NK-92 treated with Interleukin-12 subunit alpha and Interleukin-12 subunit beta, amount 100 ng/mL, for 24 hours (cell line): Measurements from ENCODE around the gene CCS.
"Not testable (repeated sequence)": the region's sequence is repeated elsewhere in the genome, so short reads cannot be mapped to it uniquely, and the experiment has no call there.

ENCODE experiments used
- DNase-seq: peaks from one replicate; lab custom pipeline; 2025; lab: John Stamatoyannopoulos, UW

Gene CCS, protein sequence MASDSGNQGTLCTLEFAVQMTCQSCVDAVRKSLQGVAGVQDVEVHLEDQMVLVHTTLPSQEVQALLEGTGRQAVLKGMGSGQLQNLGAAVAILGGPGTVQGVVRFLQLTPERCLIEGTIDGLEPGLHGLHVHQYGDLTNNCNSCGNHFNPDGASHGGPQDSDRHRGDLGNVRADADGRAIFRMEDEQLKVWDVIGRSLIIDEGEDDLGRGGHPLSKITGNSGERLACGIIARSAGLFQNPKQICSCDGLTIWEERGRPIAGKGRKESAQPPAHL

DNA sequence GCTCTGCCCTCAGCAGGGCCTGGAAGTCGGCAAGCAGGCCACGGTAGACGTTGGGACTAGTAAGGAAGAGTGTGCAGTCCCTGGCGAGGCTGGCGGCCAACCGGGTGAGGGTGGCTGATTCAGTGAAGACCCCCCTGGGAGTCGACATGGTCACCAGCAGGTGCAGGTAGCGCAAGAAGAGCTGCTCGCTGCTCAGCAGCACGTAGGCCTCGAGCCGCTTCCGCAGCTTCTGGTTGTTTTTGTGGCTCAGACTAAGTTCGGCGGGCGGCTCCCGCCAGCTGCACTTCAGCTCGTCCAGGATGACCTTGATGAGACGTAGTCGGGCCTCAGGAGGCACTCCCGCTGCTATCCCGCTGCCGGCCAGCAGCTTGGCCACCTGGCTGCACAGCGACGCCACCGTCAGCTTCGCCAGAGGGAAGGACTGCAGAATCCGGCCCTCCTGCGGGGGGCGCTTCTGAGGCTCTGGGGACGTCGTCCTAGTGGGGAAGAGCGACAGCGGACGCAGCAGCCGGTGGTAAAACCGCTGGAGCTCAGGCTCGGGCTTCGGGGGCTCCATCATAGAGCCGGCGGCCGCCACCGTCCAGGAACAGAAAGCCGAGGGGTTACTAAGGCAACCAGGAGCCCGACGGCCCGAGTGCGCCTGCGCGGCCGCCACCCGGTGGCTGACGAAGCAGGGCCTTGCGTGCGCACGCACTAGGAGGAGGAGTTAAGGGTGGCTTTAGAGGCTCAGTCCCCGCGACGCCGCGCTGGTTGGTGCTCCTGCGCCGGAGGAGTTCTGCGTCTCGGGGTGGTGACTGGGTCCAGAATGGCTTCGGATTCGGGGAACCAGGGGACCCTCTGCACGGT, at the start of gene CCS, which contains the start of gene CCDC87:
Gene CCS (plus strand): TSS at position 729 of the 846 bp plus-strand sequence. CDS start 77 bp downstream, at position 806.
Gene CCDC87 (minus strand): TSS at position 607 of the 846 bp plus-strand sequence. CDS start 48 bp downstream, at position 559.
- DNase-seq, result peak; percentile 97

DNA sequence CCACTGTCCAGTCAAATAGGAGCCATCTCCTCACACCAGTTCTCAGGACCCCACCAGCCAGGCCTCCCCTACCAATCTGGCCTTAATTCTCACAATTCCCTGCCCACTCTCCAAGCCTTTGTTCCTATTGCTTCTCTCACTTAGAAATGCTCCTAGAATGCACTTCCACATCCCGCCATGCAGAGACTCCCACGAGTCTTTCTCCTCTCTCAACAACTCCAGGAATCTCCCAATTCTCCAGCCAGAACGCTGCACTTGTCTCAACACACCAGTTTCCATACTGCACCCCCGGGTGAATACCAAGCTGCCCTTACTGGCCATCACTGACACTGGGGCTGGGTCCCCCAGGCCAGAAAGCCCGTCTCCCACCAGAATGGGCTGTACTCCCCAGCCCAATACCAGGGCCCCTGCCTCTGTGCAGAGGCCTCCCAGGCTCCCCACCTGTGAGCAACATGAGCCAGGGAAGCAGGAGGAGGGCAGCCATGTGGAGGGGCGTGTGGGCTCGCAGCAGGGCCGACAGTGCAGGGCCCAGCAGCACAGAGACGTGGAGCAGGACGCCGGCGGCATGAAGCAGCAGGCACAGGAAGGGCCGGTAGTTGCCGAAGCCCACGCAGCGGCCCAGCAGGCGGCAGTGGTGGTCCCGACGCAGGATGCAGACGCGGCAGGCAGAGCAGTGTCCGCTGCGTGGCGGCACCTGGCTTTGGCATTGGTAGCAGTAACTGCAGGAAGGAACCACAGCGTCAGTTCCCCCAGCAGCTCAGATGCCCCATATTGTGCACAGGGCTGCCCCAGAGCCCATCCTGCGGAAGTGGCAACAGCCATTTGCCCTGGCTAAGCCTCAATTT, 49.5 kb upstream of the CCS start:
- DNase-seq, result no peak

DNA sequence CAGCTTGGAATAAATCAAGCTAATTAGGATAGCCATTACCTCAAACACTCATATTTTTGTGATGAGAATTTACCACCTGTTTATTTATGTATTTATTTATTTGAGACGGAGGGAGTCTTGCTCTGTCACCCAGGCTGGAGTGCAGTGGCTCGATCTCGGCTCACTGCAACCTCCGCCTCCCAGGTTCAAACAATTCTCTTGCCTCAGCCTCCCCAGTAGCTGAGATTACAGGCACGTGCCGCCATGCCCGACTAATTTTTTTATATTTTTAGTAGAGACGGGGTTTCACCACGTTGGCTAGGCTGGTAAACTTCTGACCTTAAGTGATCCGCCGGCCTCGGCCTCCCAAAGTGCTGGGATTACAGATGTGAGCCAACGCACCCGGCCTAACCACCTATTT, 48.0 kb upstream of the CCS start:
- not testable (repeated sequence) for DNase-seq

DNA sequence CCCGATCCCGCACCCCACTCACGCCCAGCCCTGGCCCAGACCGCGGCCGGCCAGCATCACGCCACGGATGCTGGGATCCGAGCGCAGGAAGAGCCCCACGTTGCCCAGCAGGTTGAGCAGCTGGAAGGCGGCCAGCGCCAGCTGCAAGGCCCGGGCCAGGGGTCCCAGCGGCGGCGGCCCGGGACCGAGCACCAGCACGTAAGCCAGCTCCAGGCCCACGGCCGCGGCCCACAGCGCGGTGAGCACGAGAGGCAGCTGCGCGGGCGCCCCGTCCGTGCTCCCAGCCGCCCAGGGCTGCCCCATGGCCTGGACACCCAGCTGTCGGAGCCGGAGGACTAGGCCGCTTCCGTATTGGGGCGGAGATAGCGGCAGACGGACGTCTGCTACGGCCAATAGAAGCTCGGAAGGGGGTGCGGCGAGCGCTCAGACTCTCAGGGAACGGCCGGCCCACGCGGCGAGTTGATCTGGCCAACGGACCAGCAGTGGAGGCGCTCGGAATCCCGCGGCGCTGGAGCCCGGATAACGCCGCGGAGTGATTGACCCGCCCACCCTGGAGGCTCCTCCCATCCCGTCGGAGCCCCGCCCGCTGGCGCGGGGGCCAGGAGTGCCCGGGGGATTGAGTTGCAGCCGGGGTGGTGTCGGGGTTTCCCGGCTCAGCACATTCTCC, 47.2 kb upstream of the CCS start, which contains the start of gene ZDHHC24:
Gene ZDHHC24 (minus strand): TSS at position 348 of the 667 bp plus-strand sequence. CDS start 45 bp downstream, at position 303.
- DNase-seq, result peak; percentile 88

DNA sequence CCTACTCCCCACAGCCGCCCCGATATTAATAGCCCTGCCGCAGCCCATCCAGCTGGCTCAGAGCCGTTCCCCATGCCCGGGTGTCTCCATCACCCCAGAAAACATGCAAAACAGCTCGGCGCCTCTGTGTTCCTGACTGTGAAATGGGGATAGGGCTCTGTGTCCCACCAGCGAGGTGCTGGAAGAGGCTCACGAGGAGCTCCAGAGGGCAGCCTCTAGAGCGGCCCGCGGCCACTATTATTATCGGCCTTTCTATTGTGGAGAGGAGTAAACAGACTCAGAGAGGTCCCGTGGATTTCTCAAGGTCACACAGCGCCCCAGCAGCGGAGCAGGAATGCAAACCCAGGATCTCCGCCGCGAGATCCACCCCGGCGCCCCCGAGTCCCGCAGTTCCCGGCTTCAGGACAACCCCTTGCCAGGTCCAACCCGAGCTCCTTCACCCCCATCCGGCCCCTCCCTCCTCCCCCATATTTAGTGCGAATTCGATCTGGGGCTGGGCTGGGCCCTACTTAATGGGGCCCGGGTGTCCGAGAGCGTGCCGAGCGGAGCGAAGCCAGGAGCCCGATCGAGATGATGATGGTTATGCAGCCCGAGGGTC, 46.5 kb upstream of the CCS start, which contains the start of gene ACTN3:
Gene ACTN3 (plus strand): TSS at position 536 of the 598 bp plus-strand sequence. CDS start 35 bp downstream, at position 571.
- DNase-seq, result no peak

DNA sequence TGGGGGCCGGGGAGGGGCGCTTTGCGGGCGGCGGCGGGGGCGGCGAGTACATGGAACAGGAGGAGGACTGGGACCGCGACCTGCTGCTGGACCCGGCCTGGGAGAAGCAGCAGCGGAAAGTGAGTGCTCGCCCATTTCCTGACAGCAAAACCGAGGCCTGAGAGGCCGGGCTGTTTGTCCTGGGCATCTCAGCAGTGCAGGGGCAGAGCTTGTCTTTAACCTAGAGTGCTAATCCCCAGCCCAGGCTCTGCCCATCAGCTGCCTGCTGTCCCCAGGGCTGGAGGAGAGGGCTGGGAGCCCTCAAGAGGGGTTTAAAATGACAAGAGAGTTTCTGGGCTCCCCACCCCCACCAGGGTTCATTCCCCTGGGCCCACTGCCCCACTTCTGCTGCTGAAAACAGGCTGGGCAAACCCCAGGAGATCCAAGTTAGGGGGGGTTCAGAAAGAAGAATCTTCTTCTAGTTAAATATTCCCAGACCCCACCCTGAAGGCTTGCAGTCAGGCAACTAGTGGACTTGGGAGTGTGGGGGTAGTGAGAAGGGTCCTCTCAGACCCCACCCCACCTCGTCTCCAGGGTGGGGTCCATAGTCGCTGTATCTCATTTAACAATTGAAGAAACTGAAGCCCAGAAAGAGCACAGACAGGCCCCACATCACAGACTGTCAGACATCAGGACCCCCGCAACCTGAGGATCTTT, 45.9 kb upstream of the CCS start:
- DNase-seq, result no peak

DNA sequence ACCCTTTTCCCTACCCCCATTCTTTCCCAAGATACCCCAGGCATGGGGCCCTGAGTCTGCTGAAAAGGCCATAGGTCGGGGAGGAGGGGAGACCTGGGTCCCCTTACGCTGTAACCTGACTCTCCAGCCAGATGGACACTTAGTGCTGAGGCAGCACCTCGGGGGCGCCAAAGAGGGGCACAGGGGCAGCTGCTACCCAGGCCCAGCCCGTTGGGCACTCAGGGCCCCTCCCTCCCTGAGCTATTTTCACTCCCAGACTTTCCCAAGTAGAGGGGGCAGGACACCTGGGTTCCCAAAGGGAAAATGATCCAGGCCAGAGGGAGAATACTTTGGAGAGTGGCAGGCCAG, 45.3 kb upstream of the CCS start:
- no peak for DNase-seq

DNA sequence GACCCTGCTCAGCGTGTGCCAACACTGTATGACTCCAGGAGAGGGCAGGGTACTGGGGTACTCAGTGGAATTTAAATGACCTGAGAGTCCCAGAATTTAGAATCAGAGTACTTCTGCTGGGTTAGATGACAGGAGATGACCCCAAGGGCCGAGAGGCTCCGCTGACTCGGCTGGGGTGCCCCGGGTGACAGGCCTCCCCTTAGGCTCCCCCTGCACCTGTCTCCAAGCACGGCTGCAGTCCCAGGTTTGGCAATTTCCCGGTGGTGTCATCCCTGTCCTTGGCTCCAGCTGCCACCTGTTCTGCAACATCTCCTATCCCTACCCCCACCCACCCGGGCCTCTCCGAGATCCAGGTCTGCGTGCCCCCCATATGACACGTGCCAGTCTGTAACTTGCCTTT, 44.9 kb upstream of the CCS start:
- DNase-seq, result no peak

DNA sequence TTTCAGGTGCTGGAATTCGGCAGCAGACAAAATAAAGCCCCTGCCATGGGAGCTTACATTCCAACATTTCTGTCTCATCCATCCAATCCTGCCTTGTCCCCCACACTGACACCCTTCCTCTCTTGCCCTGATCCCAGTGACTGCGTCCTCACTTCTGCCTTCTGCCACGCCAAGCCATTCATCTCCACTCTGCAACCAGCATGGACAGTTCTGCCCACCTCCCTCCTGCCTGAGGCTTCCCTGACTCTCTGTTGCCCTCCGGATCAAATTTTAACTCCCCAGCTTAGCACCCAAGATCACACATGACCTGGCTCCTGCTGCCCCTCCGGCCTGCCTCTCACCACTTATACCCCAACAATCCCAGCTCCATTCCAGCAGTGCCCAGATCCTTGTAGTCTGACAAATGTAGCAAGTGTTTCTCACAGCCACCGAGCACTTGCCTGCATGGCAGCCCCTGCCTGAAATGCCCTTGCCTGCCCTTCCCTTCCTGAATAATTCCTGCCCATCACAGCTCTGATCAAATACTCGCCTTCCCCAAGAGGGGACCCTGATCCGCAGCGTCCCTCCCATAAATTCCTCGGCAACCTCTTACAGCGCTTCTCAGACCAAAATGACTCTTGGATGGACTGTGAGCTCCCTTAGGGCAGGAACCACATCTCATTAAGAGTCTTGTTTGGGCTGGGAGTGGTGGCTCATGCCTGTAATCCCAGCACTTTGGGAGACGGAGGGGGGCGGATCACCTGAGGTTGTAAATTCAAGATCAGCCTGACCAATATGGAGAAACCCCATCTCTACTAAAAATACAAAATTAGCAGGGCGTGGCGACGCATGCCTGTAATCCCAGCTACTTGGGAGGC, 44.0 kb upstream of the CCS start:
- DNase-seq, result no peak

DNA sequence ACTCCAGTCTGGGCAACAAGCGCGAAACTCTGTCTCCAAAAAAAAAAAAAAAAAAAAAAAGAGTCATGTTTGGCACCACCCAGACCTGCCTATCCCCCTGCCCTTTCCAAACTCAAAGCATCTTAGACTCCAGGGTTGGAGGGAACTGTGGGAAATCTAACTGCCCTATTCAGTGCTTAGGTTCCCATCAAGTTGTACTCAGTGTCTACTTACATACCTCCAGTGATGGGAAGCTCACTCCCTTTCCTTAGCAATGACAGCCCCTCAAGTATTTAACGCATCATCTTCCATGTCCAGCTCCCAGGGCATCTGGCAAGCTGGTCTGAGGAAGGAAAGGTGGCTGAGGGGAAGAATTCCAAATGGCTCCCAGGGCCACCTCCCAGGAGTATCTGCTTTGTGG, 43.3 kb upstream of the CCS start:
- DNase-seq, result no peak

DNA sequence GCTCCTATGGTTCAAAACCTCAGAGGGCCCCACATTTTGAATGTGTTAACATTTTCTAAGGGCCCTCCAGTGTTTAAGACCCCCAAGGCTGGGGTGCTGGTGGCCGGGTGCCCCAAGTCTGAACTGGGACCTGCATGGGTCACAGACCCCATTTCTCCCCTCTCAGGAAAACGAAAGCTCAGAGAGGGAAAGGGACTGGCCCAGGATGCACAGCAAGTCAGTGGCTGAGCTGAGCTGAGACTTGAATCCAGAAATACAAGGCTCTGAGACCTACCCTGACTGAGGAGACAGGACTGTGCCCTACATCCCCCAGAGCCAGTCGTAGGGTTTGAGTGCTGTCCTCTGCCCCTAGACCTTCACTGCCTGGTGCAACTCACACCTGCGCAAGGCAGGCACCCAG, 42.1 kb upstream of the CCS start:
- DNase-seq, result no peak

DNA sequence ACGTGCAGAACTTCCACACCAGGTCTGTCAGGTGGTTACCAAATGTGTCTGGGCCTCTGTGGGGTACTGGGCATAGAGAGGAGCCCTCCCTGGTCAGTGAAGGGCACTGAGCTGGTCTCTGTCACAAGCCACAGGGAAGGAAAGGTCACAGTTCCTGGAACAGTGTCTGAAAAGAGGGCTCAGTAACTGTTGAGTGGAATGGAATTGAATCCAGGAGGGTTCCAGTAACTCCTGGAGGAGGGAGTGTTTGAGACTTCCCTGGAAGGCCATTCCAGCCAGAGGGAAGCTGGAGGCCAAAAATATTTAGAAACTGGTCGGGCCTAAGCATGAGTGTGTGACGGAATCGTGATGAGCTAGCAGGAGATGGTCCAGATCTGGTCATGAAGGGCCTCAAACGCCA, 38.4 kb upstream of the CCS start:
- no peak for DNase-seq

DNA sequence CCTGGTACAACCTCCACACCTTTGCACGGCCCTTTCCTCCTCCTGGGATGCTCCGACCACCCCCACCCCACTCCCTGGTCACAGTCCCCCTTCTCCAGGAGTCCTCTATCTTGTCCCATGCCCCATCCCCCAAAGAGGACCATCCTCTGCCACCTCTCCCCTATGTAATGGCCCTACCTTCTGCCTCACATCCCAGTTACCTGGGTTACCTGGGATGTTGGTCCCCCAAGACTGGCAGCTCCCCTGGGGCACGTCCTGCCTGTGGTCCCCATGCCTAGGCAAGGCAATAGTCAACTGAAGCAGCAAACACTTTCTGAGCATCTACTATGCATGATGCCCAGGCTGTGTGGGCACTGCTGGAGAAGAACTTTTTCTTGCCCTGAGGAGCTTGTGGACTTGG, 37.6 kb upstream of the CCS start:
- DNase-seq, result no peak

DNA sequence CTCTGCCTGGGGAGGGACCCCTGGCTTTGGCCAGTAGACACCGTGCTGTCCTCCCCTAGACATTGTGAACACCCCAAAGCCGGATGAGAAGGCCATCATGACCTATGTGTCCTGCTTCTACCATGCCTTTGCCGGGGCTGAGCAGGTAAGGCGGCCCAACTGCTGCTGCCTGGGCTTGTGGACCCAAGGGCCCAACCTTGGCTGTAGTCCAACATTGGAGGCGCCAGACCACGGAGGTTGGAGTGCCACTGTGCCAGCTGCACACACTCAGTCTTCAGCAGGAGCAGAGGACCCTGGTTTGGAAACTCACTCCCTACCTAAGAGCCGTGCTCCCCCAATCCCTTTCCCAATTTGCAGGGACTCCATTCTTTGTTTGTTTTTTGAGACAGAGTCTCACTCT, 36.9 kb upstream of the CCS start:
- DNase-seq, result no peak

DNA sequence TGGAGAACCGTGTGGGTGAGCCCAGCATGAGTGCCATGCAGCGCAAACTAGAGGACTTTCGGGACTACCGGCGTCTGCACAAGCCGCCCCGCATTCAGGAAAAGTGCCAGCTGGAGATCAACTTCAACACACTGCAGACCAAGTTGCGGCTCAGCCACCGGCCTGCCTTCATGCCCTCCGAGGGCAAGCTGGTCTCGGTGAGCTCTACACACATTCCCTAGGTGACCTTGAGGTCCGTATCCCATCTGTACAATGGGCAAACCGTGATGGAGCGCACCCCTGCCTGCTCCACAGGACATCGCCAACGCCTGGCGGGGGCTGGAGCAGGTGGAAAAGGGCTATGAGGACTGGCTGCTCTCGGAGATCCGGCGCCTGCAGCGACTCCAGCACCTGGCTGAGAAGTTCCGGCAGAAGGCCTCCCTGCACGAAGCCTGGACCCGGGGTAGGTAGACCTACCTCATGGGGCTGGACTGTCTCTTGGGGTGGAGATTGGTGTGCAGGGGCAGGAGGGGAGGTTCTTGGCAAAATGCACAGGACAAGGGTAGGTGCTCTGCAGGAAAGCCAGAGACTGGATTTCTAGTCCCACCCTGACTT, 35.2 kb upstream of the CCS start:
- no peak for DNase-seq

DNA sequence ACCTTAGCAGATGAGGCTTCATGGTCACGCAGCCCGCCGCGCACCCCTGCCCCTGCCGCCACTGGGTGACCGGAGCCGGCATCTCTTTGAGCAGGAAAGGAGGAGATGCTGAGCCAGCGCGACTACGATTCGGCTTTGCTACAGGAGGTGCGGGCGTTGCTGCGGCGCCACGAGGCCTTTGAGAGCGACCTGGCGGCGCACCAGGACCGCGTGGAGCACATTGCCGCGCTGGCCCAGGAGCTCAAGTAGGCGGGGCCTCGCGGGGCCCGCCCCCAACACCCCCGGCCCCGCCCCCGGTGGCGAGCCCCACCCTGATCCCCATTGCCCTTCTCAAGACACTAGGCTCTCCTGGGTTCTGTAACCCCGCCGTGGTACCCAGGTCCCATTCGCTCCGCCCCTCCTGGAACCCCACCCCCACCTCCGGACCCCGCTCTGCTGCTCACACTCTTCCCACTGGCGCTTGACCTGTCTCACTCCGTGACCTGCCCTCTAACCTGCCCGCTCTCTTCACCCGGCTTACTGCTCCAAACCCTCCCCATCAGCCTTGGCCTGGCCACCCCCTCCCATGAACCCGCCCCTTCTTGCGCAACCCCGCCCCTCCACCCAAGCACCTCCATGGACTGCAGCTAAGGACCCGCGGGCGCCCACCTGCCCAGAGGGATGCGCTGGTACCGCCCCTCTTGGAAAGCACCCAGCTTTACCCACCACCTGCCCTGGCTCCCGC, 33.7 kb upstream of the CCS start:
- DNase-seq, result no peak

DNA sequence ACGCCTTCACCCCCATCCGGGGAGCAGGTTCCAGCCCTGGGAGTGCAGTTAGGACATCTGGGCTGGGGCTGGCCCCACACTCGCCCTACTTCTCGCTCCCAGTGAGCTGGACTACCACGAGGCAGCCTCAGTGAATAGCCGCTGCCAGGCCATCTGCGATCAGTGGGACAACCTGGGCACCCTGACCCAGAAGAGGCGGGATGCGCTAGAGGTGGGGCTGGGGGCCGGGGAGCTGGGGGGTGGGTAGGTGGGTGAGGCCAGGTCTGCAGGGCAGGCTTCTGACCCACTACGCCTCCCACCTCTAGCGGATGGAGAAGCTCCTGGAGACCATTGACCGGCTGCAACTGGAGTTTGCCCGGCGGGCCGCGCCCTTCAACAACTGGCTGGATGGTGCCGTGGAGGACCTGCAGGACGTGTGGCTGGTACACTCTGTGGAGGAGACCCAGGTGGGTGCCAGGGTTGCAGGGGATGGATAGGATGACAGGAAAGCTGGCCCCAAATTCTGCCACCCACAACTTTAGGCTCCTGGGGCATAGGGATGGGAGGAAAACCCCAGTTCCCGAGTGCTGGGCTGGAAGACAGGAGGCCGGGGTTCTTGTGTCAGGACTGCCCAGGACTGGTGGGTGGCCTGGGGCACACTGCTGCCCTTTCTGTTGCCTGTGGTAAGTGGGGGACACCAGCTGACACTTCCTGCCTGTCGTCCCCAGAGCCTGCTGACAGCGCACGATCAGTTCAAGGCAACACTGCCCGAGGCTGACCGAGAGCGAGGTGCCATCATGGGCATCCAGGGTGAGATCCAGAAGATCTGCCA, 32.9 kb upstream of the CCS start:
- no peak for DNase-seq
